ENCODE measurements around the gene WWTR1. TPM values are rescaled to one million over a fixed set of nuclear protein-coding genes. Genes with fewer than 3 reads are reported as not detected.

Gene WWTR1
- total RNA-seq, 2 experiments from 2014 or later, result 0.40 to 0.63 TPM

DNA sequence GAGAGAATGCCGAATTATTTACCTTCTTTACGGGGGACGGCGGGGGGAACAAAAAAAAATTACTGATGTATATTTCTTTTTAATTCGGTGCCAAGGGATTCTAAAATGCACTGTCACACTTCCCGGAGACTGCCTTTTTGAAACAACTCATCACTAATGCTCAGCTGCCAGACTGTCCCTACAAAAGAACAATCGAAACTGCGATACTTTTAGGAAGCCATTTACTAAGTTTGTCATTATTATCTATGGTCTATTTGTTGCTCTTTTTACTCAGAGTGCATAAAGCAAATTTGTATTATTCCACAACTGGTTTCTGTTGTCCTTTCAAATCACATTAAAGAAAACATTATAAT is 122.5 kb downstream of the WWTR1 start:
- peaks cover 4% of the 10 kb centered on the region for H3K27me3 Mint-ChIP-seq
- ATAC-seq (no peak), DNase-seq (no peak)
- peaks cover 6% of the 10 kb centered on the region for H3K4me1 Mint-ChIP-seq (ENCODE audit: low read depth)
- H3K27ac Mint-ChIP-seq, result no peak overlapping the region
- H3K36me3 Mint-ChIP-seq (ENCODE audit: low read depth), result no peaks in the 10 kb centered on the region
- intact Hi-C loops (cut with micrococcal nuclease), result no loop called here
- H3K4me3 Mint-ChIP-seq, result no peak overlapping the region
- ChIA-PET CTCF (interaction anchor here (1.9 to 2.2 kb wide), 2 partner anchors 34 to 237 kb away, joined by 4 to 6 read pairs; no protein-coding TSS in a partner anchor), POLR2A (no interaction called here)
- TF ChIP-seq, protein P1, sequence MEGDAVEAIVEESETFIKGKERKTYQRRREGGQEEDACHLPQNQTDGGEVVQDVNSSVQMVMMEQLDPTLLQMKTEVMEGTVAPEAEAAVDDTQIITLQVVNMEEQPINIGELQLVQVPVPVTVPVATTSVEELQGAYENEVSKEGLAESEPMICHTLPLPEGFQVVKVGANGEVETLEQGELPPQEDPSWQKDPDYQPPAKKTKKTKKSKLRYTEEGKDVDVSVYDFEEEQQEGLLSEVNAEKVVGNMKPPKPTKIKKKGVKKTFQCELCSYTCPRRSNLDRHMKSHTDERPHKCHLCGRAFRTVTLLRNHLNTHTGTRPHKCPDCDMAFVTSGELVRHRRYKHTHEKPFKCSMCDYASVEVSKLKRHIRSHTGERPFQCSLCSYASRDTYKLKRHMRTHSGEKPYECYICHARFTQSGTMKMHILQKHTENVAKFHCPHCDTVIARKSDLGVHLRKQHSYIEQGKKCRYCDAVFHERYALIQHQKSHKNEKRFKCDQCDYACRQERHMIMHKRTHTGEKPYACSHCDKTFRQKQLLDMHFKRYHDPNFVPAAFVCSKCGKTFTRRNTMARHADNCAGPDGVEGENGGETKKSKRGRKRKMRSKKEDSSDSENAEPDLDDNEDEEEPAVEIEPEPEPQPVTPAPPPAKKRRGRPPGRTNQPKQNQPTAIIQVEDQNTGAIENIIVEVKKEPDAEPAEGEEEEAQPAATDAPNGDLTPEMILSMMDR (IDR thresholded peaks at IDR 0.05), result no peak
- no peaks in the 10 kb centered on the region for H3K9me3 Mint-ChIP-seq

DNA sequence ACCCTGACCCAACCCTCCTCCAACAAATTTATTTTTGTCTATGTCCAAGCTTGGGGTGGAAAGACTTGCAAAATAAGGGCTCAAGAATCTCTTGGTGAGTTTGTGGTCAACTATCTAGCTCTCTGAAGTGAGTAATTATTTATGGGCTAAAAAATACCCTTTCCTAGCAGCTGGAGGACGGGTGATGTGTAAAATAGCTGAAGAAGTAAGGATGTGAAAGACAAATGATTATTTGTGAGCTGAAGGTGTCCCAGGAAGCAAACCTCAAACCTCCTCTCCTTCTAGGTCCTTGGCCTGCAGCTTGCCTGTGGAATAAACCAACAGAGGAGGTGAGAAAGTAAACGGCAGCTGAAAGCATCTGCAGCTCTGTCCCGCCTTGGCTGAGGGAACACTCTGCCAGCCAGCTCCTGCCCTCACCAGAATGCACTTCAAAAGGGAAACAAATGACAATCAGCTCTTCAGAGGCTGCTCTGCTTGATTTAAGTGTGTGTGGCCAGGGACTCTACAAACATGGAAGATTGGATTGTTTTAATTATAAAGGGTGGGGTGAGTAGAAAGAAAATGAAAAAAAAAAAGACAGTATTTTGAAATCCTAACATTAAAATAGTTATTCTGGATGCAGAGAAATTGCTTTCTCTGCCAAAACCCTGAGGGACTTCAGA is 123.0 kb downstream of the WWTR1 start:
- Mint-ChIP-seq H3K27me3 (peaks cover 2% of the 10 kb centered on the region), H3K4me3 (no peak overlapping the region), H3K27ac (no peak overlapping the region), H3K36me3 (ENCODE audit: low read depth) (no peaks in the 10 kb centered on the region), H3K9me3 (no peaks in the 10 kb centered on the region), H3K4me1 (ENCODE audit: low read depth) (peaks cover 6% of the 10 kb centered on the region)
- intact Hi-C loops (cut with micrococcal nuclease), result no loop called here
- ChIA-PET CTCF (interaction anchor here (0.6 to 2.2 kb wide), 3 partner anchors 17 to 237 kb away, joined by 3 to 6 read pairs (median 4); no protein-coding TSS in a partner anchor), POLR2A (interaction anchor here (0.6 kb wide), 1 partner anchor 1997 kb away, joined by 3 read pairs; no protein-coding TSS in a partner anchor)
- DNase-seq (no peak), ATAC-seq (no peak)
- TF ChIP-seq, protein P1 (IDR thresholded peaks at IDR 0.05), result no peak

DNA sequence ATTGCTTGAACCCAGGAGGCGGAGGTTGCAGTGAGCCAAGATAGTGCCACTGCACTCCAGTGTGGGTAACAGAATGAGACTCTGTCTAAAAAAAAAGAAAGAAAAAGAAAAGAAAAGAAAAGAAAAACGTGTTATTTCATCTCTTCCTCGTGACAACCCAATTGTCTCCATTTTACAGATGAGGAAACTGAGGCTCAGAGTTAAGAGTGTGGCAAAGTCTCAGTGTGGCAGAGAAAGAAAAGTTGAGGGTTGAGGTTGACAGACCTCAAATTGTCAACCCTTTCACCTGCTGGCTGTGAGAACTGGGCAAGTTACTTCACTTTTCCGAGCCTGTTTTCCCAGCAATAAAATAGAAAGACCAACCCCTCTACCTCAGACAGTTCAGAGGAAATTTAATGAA is 123.7 kb downstream of the WWTR1 start:
- TF ChIP-seq, protein P1 (IDR thresholded peaks at IDR 0.05), result no peak
- Mint-ChIP-seq H3K4me1 (ENCODE audit: low read depth) (peaks cover 6% of the 10 kb centered on the region), H3K36me3 (ENCODE audit: low read depth) (no peaks in the 10 kb centered on the region), H3K4me3 (no peak overlapping the region), H3K9me3 (no peaks in the 10 kb centered on the region), H3K27ac (no peak overlapping the region), H3K27me3 (peaks cover 2% of the 10 kb centered on the region)
- DNase-seq (no peak), ATAC-seq (no peak)
- ChIA-PET POLR2A (interaction anchor here (0.6 kb wide), 1 partner anchor 1996 kb away, joined by 3 read pairs; no protein-coding TSS in a partner anchor), CTCF (interaction anchor here (0.6 to 2.2 kb wide), 5 partner anchors 32 to 274 kb away, joined by 3 to 8 read pairs (median 4); no protein-coding TSS in a partner anchor)
- intact Hi-C loops (cut with micrococcal nuclease), result no loop called here

DNA sequence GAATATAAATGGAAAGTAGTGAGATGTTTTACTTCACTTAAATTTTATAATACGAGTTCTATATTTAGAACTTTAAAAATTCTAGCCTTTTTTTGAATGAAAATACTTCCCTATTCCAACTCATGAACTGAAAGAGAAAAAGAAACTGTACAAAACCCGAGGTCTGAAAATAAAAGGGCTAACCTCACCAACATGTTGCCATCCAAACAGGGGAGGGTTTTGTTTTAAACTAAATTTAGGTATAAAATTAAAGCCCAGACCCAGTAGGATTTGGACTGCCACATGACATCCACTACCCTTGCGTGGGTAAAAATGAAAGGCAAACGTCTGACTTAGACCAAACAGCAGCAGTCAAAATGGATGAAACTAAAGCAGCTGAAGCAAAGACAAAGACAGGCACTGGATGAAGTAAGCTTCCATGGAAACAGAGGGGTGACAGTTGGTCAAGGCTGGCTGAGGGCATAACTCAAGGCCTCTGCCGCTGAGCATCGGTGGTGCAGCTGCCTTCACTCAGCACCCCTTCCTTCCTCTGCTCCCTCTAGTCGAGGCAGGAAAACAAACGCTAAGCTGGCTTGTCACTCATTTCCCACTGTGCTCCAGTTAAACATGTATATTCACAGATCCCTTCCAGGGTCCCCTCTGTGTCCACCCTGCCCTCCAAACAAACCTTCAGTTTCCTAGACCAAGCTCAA is 125.2 kb downstream of the WWTR1 start:
- H3K27me3 Mint-ChIP-seq, result peaks cover 2% of the 10 kb centered on the region
- no peak overlapping the region for H3K4me3 Mint-ChIP-seq
- DNase-seq (no peak), ATAC-seq (peak; percentile 24)
- no peaks in the 10 kb centered on the region for H3K9me3 Mint-ChIP-seq
- POLR2A ChIA-PET, result interaction anchor here (0.7 kb wide), 1 partner anchor 798 kb away, joined by 3 read pairs; no protein-coding TSS in a partner anchor
- CTCF ChIA-PET, result interaction anchor here (0.7 to 2.2 kb wide), 6 partner anchors 8 to 276 kb away, joined by 3 to 8 read pairs (median 5); no protein-coding TSS in a partner anchor
- intact Hi-C loops (cut with micrococcal nuclease), result no loop called here
- TF ChIP-seq, protein P1 (IDR thresholded peaks at IDR 0.05), result no peak
- no peaks in the 10 kb centered on the region for H3K36me3 Mint-ChIP-seq (ENCODE audit: low read depth)
- H3K27ac Mint-ChIP-seq, result no peak overlapping the region
- peaks cover 6% of the 10 kb centered on the region for H3K4me1 Mint-ChIP-seq (ENCODE audit: low read depth)

DNA sequence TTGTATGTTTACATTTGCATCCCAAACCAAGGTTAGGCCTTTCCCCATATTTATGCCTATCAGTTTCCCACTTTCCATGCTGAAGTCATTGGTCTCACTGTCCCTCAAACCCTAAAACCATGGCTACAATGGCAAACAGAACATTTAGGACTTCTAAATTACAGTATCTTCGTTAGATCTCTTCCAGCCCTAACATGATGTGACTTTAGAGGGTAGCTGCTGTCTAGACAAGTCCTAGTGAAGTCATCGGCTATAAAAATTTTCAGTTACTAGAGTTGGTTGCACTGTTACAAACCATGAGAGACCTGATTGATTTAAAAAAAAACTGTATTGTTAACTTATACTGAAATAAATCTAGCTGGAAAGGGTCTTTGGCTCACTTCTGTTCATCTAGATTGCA is 128.7 kb downstream of the WWTR1 start:
- Mint-ChIP-seq H3K4me3 (no peak overlapping the region), H3K36me3 (ENCODE audit: low read depth) (no peaks in the 10 kb centered on the region), H3K27ac (no peak overlapping the region), H3K4me1 (ENCODE audit: low read depth) (peaks cover 6% of the 10 kb centered on the region), H3K27me3 (peaks cover 2% of the 10 kb centered on the region), H3K9me3 (no peaks in the 10 kb centered on the region)
- no peak for ATAC-seq
- ChIA-PET CTCF (interaction anchor here (0.7 kb wide), 1 partner anchor 242 kb away, joined by 3 read pairs; no protein-coding TSS in a partner anchor), POLR2A (no interaction called here)
- DNase-seq, result no peak
- intact Hi-C loops (cut with micrococcal nuclease), result no loop called here
- TF ChIP-seq, protein P1 (IDR thresholded peaks at IDR 0.05), result no peak

All from activated CD8-positive, alpha-beta T cell treated with anti-CD3 and anti-CD28 coated beads for 36 hours (primary cell).